GM13976 (cell line): ENCODE data around the gene TBC1D1.

Experiments
- DNase-seq: peaks from one replicate; pipeline ENCODE4 v3.0.0; 2012; ENCODE audit warnings: low spot score
- CTCF ChIP-seq: IDR thresholded peaks from 2 replicates; pipeline ENCODE4 v1.5.1; 2012; ENCODE audit warnings: borderline replicate concordance, mild to moderate bottlenecking; ENCODE audit not compliant: insufficient read depth; ENCODE audit errors: extremely low read depth, missing control alignments, control extremely low read depth
- in situ Hi-C: fragments of 300-500 bp; cut with MboI; formaldehyde crosslinking; loops from one replicate; pipeline ENCODE4 v1.12.0; 2022; ENCODE audit warnings: low sequenced_read_pairs, mixed read lengths, inconsistent platforms; ENCODE audit not compliant: unreplicated experiment

TBC1D1 gene

GRCh38 chr4:38049545-38050170 is 158.8 kb downstream of the TBC1D1 start:
- in situ Hi-C loops: no loop called here
- no peak for TF ChIP-seq CTCF
- no peak for DNase-seq

GRCh38 chr4:38050560-38051350 is 159.9 kb downstream of the TBC1D1 start:
- TF ChIP-seq CTCF: no peak
- in situ Hi-C loops: no loop called here
- no peak for DNase-seq

- TF ChIP-seq CTCF: no peak
- DNase-seq: no peak
- in situ Hi-C loops: no loop called here
These were observed 164.7 kb downstream of the TBC1D1 start for GRCh38 chr4:38055566-38055965.

GRCh38 chr4:38056011-38056685 is 165.3 kb downstream of the TBC1D1 start:
- in situ Hi-C loops: no loop called here
- TF ChIP-seq CTCF: no peak
- DNase-seq: no peak

GRCh38 chr4:38058151-38058550 is 167.3 kb downstream of the TBC1D1 start:
- no peak for DNase-seq
- TF ChIP-seq CTCF: no peak
- in situ Hi-C loops: no loop called here

GRCh38 chr4:38060829-38061431 is 170.0 kb downstream of the TBC1D1 start:
- TF ChIP-seq CTCF: no peak
- in situ Hi-C loops: loop anchor here (10.0 kb wide), 2 partner anchors 114 to 674 kb away; no protein-coding TSS in a partner anchor
- DNase-seq: no peak
